ENCODE measurements around the gene RASSF3.
A peak's percentile ranks its signal among the peaks of the same experiment; 100 is the strongest.

The RASSF3 gene

DNA sequence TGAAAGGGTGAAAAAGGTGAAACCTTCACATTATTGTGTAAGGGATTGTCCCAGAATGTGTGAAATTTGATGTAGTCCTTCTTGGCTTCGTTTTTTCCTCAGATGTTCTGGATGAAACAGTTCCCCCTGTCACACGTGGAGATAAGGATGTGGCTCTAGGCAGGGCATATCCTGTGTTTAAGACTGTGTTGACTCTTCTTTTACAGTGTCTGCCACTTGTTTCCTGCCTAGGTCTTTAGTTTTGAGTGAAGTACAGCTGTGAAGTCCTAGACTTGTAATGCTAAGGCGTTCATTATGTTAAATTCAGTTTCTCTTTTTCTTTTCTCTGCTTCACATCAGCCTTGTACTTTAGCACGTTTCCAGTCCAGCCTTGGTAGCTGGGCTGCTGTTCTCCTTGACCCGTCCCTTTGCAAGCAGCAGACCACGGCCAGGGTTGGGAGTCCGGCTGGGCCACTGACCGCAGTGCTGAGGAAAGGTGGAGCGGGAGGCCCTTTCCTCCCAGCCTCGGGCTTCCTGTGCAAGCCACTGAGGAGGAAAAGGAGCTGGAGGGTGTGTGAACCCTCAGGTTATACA, 59.1 kb downstream of the RASSF3 start:
- peak in 1 of 2 donors; percentile 28 for DNase-seq (ENCODE audit: low read depth in 2 of 2)

DNA sequence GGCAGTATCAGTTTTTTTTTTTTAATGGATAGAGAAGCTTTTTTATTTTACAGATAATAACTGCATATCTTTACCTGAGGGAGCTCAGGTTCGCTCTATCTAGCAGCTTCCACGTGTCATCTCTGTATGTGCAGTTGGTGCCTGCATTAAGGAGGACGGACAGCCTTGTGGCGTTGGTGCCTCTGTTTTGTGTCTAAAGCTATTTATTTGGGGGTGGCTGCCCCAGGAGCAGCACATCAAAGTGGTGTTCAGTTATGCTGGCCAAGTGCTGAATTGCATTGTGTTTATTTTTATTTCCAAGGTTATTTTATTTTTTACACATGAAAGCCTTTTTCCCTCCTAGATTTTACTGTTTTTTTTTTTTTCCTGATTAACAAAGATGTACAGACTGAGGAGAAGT, 59.7 kb downstream of the RASSF3 start:
- no peak for DNase-seq (ENCODE audit: low read depth in 2 of 2)

- no peak for DNase-seq (ENCODE audit: low read depth in 2 of 2)
These were observed 60.8 kb downstream of the RASSF3 start for GRCh38 chr12:64670919-64671639.

DNA sequence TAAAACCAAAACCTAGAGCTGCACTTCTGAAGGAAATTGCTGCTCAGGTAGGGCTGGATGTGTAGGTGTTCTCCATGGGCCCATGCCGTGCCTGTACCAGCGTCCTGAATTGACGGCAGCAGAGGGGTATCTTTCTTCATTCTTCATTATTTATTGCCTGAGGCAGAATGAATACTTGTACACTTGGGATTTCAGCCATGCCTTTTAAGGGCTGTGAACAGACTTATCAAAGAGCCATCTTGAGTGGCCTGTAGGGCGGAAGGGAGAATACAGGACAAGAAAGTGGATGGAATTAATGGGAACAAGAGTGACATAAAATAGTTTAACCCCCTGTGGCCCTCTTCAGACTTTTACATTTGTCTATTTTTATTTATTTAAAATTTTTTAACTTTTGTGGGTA, 61.4 kb downstream of the RASSF3 start:
- no peak for DNase-seq (ENCODE audit: low read depth in 2 of 2)

DNA sequence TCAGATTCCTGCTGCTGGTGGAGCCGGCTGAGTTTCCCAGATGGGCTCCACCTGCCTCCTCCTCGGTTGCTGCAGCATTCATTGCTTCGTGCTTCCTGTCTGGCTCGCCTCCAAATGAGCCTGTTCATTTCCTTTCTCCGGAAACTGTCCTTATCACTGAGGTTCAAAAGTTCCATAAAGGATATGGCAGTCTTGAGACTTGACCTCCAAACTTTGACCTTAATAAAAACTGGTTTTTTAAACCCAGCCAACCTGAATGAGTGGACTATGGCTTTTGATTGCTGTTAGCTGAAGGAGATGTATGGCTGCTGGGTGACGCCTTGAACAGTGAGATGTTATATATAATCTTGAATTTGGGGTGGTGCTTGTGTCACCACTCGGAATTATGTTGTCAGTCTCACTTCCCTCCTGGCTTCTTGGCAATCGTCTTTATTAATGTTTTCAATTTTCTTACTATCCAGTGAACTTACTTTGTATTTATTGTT, 62.7 kb downstream of the RASSF3 start:
- no peak for DNase-seq (ENCODE audit: low read depth in 2 of 2)

GRCh38 chr12:64673490-64674169, 63.3 kb downstream of the RASSF3 start:
- no peak for DNase-seq (ENCODE audit: low read depth in 2 of 2)

DNA sequence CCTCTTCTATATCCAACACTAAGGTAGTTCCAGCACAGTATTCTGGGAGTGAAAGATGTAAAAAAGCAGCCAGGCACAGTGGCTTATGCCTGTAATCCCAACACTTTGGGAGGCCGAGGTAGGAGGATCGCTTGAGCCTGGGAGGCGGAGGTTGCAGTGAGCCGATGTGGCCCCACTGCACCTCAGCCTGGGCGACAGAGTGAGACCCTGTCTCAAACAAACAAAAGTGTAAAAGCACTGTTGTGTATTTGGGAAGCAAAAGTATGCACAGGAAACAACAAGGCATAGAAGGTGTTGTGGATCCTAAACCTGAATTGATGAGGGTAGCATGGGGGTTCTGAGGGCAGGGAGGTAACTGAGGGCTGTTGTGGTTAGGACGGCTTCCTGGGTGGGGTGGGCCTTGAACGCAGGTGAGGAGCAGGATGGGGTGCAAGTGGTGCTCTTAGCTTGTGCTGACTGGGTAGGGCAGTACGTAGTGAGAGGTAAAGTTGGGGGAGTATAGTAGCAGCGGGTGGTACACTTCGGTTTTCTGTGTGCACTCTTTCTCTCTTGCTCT, 64.2 kb downstream of the RASSF3 start:
- no peak for DNase-seq (ENCODE audit: low read depth in 2 of 2)

- no peak for DNase-seq (ENCODE audit: low read depth in 2 of 2)
These were observed 65.5 kb downstream of the RASSF3 start for GRCh38 chr12:64675795-64676194.

GRCh38 chr12:64678248-64678647, 68.0 kb downstream of the RASSF3 start:
- DNase-seq (ENCODE audit: low read depth in 2 of 2), result no peak

DNA sequence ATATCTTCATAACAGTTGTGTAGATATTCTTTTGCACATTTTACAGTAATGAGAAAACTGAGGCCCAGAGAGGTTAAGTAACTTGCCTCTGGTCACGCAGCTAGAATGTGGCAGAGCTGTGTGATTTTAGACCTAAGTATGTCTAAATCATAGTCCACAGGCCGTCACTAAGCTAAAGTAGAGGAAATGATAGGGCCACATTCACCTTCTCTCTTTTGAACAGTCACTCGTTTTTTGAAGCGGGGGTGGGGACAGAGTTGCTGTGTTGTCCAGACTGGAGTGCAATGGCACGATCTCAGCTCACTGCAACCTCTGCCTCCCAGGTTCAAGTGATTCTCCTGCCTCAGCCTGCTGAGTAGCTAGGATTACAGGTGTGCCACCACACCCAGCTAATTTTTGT, 68.5 kb downstream of the RASSF3 start:
- DNase-seq (ENCODE audit: low read depth in 2 of 2), result no peak

- DNase-seq (ENCODE audit: low read depth in 2 of 2), result peak in 1 of 2 donors; percentile 35
These were observed 69.2 kb downstream of the RASSF3 start for GRCh38 chr12:64679487-64680001.

GRCh38 chr12:64680235-64680634, 69.9 kb downstream of the RASSF3 start:
- no peak for DNase-seq (ENCODE audit: low read depth in 2 of 2)

DNA sequence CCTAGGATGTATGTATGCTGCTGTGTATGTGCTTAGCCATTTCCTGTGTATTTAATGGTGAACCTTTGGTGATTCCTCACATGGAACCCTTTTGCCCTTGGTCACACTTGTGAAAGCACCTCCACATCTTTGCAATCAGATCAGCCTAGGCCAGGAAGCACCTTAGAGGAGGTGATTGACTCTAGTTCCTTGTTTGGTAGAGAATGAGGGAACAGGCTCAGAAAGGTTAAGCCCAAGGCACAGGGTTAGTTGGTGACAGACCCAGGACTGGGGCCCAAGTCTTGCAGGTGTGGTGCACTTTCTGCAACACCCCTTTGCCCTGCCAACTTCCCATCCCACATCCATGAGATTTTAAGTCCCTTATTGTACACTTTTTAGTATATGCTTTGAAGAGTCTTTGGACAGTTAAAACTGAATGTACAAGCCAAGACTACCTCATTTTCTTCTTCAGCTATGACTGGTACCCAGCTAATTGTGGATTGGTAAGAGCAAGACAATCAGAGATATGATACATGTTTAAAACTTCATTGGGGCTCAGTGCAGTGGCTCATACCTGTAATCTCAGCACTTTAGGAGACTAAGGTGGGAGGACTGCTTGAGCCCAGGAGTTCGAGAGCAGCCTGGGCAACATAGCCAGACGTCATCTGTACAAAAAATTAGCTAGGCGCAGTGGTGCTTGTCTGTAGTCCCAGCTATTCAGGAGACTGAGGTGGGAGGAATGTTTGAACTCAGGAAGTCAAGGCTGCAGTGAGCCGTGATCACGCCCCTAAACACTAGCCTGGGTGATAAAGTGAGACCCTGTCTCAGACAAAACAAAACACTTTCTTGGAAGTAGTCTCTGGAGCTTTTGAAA, 71.1 kb downstream of the RASSF3 start:
- no peak for DNase-seq (ENCODE audit: low read depth in 2 of 2)

DNA sequence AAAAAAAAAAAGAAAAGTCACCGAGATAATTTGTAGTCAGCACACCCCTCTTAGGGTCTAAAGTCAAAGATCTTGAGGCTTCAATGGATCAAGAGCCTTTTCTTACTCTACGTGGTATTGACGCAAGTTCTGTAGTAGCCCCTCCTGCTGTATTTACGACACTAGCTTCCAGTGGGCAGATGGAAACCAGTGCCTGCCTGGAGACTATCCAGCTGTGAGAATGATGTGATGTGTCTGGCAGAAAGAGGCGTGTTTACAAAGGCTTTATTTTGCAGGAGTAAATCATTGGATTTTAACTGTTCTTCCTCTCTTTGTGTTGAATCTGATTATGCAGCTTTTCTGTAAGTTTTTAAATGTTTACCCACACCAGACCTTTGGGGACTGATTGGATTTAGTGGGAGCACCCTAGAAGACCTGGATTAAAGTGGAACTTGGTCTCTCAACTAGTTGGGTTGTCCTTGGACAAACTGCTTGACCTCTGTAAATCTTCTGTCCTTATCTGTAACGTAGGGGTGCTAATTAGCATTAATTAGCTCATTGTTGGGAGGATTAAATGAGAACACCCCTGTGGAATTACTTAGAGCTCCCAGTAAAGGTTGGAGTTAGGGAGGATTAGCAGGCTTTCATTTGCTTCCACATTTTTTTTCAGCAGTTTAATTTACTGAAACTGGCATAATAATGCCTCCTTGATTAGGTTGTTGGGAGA, 72.4 kb downstream of the RASSF3 start:
- DNase-seq (ENCODE audit: low read depth in 2 of 2), result no peak

DNA sequence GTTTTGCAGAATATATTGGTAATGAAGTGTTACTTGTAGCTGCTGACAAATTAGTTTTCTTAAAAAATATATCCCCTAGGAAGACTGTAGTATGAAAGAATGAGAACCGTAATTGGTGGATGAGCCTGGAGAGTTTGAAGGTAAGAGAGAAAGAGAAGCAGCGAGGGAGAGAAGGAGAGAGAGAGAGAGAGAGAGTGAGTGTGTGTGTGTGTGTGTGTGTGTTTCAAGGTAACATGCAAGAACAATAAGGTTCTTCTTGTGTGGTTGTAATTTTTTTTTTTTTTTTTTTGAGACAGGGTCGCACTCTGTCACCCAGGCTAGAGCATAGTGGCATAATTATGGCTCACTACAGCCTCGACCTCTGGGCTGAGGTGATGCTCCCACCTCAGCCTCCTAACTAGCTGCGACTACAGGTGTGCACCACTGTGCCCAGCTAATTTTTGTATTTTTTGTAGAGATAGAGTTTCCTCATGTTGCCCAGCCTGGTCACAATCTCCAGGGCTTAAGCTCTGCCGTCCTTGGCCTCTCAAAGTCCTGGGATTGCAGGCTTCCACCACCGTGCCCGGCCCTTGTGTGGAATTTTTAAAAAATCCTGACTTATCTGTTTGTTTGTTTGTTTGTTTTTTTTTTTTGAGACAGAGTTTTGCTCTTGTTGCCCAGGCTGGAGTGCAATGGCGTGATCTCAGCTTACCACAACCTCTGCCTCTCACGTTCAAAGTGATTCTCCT, 73.7 kb downstream of the RASSF3 start:
- no peak for DNase-seq (ENCODE audit: low read depth in 2 of 2)

GRCh38 chr12:64685050-64685449, 74.8 kb downstream of the RASSF3 start:
- no peak for DNase-seq (ENCODE audit: low read depth in 2 of 2)

DNA sequence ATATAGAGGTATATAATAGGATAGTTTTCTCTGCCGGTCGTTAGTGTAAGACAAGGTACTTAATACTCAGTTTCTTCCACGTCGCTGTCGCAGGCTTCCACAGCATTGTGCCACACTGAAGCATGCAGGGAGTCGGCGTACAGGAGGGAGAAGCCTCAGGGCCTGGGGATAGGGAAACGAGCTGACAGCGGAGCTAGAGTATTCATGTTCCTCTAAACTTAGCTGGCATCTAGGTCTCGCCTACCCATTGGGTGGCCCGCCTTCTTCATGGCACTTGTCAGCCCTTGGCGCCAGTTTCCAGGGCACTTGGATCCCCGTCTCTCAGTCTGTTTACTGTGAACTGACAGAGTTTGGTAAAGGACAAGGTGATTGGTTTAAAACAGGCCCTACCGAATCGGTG, 75.3 kb downstream of the RASSF3 start:
- no peak for DNase-seq (ENCODE audit: low read depth in 2 of 2)

DNA sequence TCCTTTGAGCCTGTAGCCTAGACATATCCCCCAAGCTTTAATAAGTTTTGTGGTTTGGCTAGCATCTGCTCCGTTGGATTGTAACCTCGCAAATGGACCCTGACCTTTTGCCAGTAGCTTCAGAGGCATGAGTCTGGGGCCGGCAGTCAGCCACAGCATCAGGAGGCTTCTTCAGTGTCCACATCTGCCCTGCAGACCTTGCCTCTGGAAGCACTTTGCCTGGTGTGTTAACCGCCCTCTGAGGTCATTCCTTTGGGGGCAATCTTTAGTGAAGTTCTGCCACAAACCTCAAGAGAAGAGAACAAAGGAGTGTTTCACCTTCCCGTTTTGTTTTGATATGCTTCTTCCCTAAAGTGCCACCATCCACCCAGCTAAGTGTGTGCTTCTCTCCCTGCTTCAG, 77.5 kb downstream of the RASSF3 start:
- DNase-seq (ENCODE audit: low read depth in 2 of 2), result no peak

- DNase-seq (ENCODE audit: low read depth in 2 of 2), result no peak
These were observed 77.9 kb downstream of the RASSF3 start for GRCh38 chr12:64688219-64688618.

DNA sequence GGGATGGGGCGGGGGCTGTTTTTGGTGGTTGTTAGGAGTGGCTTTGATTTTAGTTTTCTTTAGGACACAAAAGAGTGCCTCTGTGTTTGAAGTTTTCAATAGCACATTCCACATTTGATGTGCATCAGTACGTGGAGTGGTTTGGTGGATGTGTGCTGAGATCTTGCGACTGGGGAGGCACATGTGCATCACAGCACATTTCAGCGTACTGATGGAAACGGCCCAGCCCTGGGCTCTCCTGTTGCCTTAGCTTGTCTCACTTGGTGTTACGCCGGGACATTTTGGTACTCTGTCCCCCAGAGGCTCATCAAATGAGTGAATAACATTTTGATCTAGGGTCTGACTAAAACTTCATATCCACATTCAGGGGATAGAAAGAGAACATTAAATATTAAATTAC, 78.4 kb downstream of the RASSF3 start:
- no peak for DNase-seq (ENCODE audit: low read depth in 2 of 2)
